HCT116 (cell line): ENCODE results near the gene SYNJ2. TPM values are rescaled to one million over a fixed set of nuclear protein-coding genes. Genes with fewer than 3 reads are reported as not detected.

Experiments
- ATAC-seq: fragments of 200-7000 bp; cut with Tn5 transposase; 2 replicates; pipeline ENCODE4 v1.9.1; 2020; ENCODE audit warnings: mild to moderate bottlenecking, moderate library complexity
- BruUV-seq: library from RNA; stranded (reverse); fragments of 400-500 nt; replicated peaks from 2 replicates; lab custom pipeline; 2021; lab: Mats Ljungman, UMichigan
- CTCF ChIA-PET: fragments of 300-600 bp; sonication (Branson Sonifier 250); formaldehyde crosslinking; loops from one replicate; lab custom pipeline; 2021; ENCODE audit warnings: antibody characterized with exemption; lab: Charles Lee
- POLR2A ChIA-PET: fragments of 300-600, 350-600 bp; sonication (Branson Sonifier 250); formaldehyde crosslinking; loops from one replicate; lab custom pipeline; 2021; ENCODE audit warnings: antibody characterized with exemption; lab: Charles Lee
- RAD21 ChIA-PET, 2 experiments: fragments of 300-600 bp; sonication (Branson Sonifier 250); formaldehyde crosslinking; loops; one replicate each; lab custom pipeline; 2023; ENCODE audit warnings: low total read pairs in 2 of 2; ENCODE audit not compliant: uncharacterized antibody in 2 of 2, unreplicated experiment in 2 of 2, low non-redundant PET in 1 of 2; lab: Charles Lee
- DNase-seq: peaks from one replicate; pipeline ENCODE4 v3.0.0-alpha.2; 2010; ENCODE audit warnings: low read depth, low spot score
- H2AFZ ChIP-seq: fragments of 200-600 bp; shearing (Covaris generic), sonication (generic); 2 replicates; pipeline ENCODE4 v1.6.1; 2017; ENCODE audit warnings: low read depth, mixed run types, mixed read lengths, antibody characterized with exemption, low read length; ENCODE audit not compliant: poor library complexity, severe bottlenecking
- H3K27ac ChIP-seq: 2 replicates; pipeline ENCODE4 v1.5.1; 2012; ENCODE audit warnings: low read depth, low read length
- H3K27me3 ChIP-seq: fragments of 200-600 bp; sonication (generic); 2 replicates; pipeline ENCODE4 v1.6.1; 2016; ENCODE audit warnings: mixed run types, low read length, mixed read lengths; ENCODE audit not compliant: insufficient read depth
- H3K36me3 ChIP-seq, 2 experiments: fragments of 200-500 bp in 1 of 2; fragments of 200-600 bp in 1 of 2; sonication (Bioruptor generic) in 1 of 2; sonication (generic) in 1 of 2; 2 replicates each; pipeline versions ENCODE4 v1.5.1 to v1.6.1; 2014 to 2016; ENCODE audit warnings: low read length in 2 of 2, inconsistent platforms in 1 of 2, mixed read lengths in 1 of 2, mixed run types in 1 of 2; ENCODE audit not compliant: insufficient read depth in 2 of 2, control insufficient read depth in 1 of 2
- H3K4me1 ChIP-seq, 2 experiments: fragments of 200-600 bp in 1 of 2; sonication (generic) in 1 of 2; 2 replicates each; pipeline versions ENCODE4 v1.5.1 to v1.6.1; 2012 to 2017; ENCODE audit warnings: low read length in 2 of 2, inconsistent platforms in 1 of 2, mild to moderate bottlenecking in 1 of 2, mixed read lengths in 1 of 2, mixed run types in 1 of 2, moderate library complexity in 1 of 2; ENCODE audit not compliant: insufficient read depth in 2 of 2, control insufficient read depth in 1 of 2
- H3K4me2 ChIP-seq: fragments of 200-600 bp; sonication (generic); 2 replicates; pipeline ENCODE4 v1.6.1; 2017; ENCODE audit warnings: mixed run types, low read length, mixed read lengths
- H3K4me3 ChIP-seq, 2 experiments: fragments of 200-600 bp in 1 of 2; sonication (generic) in 1 of 2; replicated peaks in 1 of 2; 2 replicates each; pipeline ENCODE4 v1.5.1; 2011 to 2016; ENCODE audit warnings: low read length in 2 of 2, control low read depth in 1 of 2, low read depth in 1 of 2, mild to moderate bottlenecking in 1 of 2, mixed read lengths in 1 of 2, mixed run types in 1 of 2
- H3K79me2 ChIP-seq: fragments of 200-600 bp; sonication (generic); 2 replicates; pipeline ENCODE4 v1.6.1; 2017; ENCODE audit warnings: mild to moderate bottlenecking, mixed run types, low read length, moderate library complexity, mixed read lengths; ENCODE audit not compliant: insufficient read depth
- H3K9ac ChIP-seq: fragments of 200-600 bp; sonication (generic); 2 replicates; pipeline ENCODE4 v1.6.1; 2016; ENCODE audit warnings: low read length, mixed read lengths
- H3K9me2 ChIP-seq: fragments of 200-600 bp; sonication (generic), shearing (Covaris generic); 2 replicates; pipeline ENCODE4 v1.6.1; 2017; ENCODE audit warnings: mixed run types, mild to moderate bottlenecking, moderate library complexity; ENCODE audit not compliant: insufficient read depth
- H3K9me3 ChIP-seq, 2 experiments: fragments of 200-500 bp in 1 of 2; fragments of 200-600 bp in 1 of 2; sonication (Bioruptor generic) in 1 of 2; sonication (generic) in 1 of 2; 2 replicates each; pipeline ENCODE4 v1.6.1; 2014 to 2017; ENCODE audit warnings: low read length in 2 of 2, mixed read lengths in 2 of 2, inconsistent platforms in 1 of 2, low read depth in 1 of 2, mild to moderate bottlenecking in 1 of 2, mixed run types in 1 of 2, moderate library complexity in 1 of 2; ENCODE audit not compliant: control insufficient read depth in 1 of 2, insufficient read depth in 1 of 2
- H4K20me1 ChIP-seq: fragments of 200-600 bp; sonication (generic), shearing (Covaris generic); 2 replicates; pipeline ENCODE4 v1.6.1; 2017; ENCODE audit warnings: mixed run types, mild to moderate bottlenecking, moderate library complexity; ENCODE audit not compliant: insufficient read depth
- EGR1 ChIP-seq: IDR thresholded peaks from 2 replicates; pipeline ENCODE4 v1.6.1; 2012; ENCODE audit warnings: low read depth
- ELF1 ChIP-seq: IDR thresholded peaks from 2 replicates; pipeline ENCODE4 v1.6.1; 2012; ENCODE audit warnings: low read depth, borderline replicate concordance
- FOSL1 ChIP-seq: IDR thresholded peaks from 2 replicates; pipeline ENCODE4 v1.6.1; 2012; ENCODE audit warnings: low read depth
- POLR2AphosphoS5 ChIP-seq: IDR thresholded peaks from 2 replicates; pipeline ENCODE4 v1.6.1; 2011; ENCODE audit warnings: mild to moderate bottlenecking, low read depth, low read length, moderate library complexity
- RAD21 ChIP-seq: IDR thresholded peaks from 2 replicates; pipeline ENCODE4 v1.6.1; 2012; ENCODE audit warnings: low read depth, mild to moderate bottlenecking
- SIN3A ChIP-seq: IDR thresholded peaks from 2 replicates; pipeline ENCODE4 v1.6.1; 2012; ENCODE audit warnings: low read depth
- SRF ChIP-seq: IDR thresholded peaks from 2 replicates; pipeline ENCODE4 v1.6.1; 2012; ENCODE audit warnings: low read depth
- TCF7L2 ChIP-seq: IDR thresholded peaks from 2 replicates; pipeline ENCODE4 v1.7.0; 2011; ENCODE audit warnings: borderline replicate concordance, inconsistent platforms; ENCODE audit not compliant: insufficient read depth, insufficient read length; ENCODE audit errors: extremely low read depth
- ZFX ChIP-seq: fragments of 450-650 bp; IDR thresholded peaks from 2 replicates; pipeline ENCODE4 v1.6.1; 2017
- ZNF274 ChIP-seq: fragments of 200-500 bp; sonication (Bioruptor generic); IDR thresholded peaks from 2 replicates; pipeline ENCODE4 v1.6.1; 2014; ENCODE audit warnings: mild to moderate bottlenecking, low read depth, low read length, inconsistent platforms
- intact Hi-C: fragments of 100-400 bp; cut with micrococcal nuclease; formaldehyde crosslinking; loops from 2 replicates; pipeline ENCODE4 v1.10.0; 2022
- total RNA-seq: library from RNA; stranded (reverse); gene quantifications from one replicate; pipeline ENCODE4 v1.2.1, GENCODE V29; 2021; ENCODE audit not compliant: unreplicated experiment
- TF ChIP-seq, protein P1 (sequence below): IDR thresholded peaks from 2 replicates; pipeline ENCODE4 v1.6.1; 2012

SYNJ2 gene
- total RNA-seq, 1 experiment from 2014 or later, result 23.9 TPM

DNA sequence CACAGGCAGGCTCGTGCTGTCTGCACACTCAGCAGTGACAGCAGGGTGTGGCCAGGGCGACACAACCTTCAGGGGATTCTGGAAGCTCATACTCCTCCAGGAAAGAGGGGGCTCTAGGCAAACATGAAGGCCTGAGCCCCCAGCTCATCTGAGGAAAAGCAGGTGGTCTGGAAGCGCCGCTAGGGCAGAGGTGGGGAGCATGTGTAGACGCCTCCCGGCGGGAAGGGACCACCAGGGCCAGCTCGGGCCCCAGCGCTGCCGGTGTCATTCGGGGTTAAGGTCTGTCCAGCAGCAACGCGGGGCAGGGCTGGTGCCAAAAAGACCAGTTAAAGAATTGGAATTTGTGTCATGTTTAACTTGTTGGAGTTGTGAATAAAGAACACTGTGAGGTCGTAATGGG is 39.3 kb upstream of the SYNJ2 start:
- Histone ChIP-seq H3K9ac (no peak overlapping the region), H3K9me3 (no peaks in the 10 kb centered on the region), H3K4me1 (no peaks in the 10 kb centered on the region), H3K4me3 (no peak overlapping the region), H3K79me2 (no peaks in the 10 kb centered on the region), H3K36me3 (peaks cover 17 to 19% of the 10 kb centered on the region in 2 experiments), H3K9me2 (no peaks in the 10 kb centered on the region), H2AFZ (no peak overlapping the region), H3K4me2 (no peak overlapping the region), H4K20me1 (no peaks in the 10 kb centered on the region), H3K27ac (no peak overlapping the region), H3K27me3 (no peaks in the 10 kb centered on the region)
- TF ChIP-seq ZNF274, result no peak
- TF ChIP-seq EGR1, result no peak
- no peak for TF ChIP-seq SIN3A
- no peak for TF ChIP-seq RAD21
- no peak for TF ChIP-seq SRF
- ChIA-PET POLR2A (no interaction called here), RAD21 (no interaction called here), CTCF (no interaction called here)
- DNase-seq, result no peak
- intact Hi-C loops, result loop anchor here (10.0 kb wide), 2 partner anchors 298 to 628 kb away; no protein-coding TSS in a partner anchor
- ATAC-seq, result no peak
- no TSS peak for BruUV-seq

DNA sequence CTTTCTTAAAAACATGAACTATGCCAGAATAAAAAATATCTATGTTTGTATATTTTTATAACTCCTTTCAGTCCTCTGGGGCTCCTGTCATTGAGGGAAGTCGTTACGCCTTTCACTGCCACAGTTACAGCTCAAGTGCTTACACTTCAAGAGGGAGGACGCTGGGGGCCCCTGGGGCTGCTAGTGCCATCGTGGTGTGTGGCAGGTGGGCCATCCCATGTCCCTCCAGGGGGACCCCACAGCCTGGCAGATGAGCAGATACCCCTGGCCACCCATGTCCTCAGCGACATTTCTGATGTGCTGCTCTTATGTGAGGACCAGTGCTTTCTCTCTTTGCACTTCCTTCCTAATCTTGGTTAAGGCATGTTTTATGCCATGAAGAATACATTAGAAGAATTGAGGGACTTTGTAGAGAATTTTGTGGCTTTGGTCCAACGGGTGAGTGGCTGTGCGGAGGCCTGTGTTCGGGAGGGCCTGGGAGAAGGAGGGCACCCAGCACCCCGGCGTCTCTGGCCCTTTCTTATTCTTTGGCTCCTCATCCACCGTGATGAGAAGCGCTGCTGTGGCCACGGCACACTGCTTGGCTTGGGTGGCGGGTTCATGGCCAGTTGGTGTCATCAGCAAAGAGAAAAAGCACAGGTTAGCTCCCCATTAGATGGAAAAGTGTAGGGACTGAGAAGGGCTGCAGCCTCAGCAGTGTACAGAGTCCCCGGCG is 38.3 kb upstream of the SYNJ2 start:
- H3K27ac ChIP-seq, result no peak overlapping the region
- H3K4me1 ChIP-seq, result no peaks in the 10 kb centered on the region
- ChIA-PET POLR2A (no interaction called here), CTCF (no interaction called here), RAD21 (no interaction called here)
- no peaks in the 10 kb centered on the region for H3K9me2 ChIP-seq
- BruUV-seq, result no TSS peak
- no peaks in the 10 kb centered on the region for H3K27me3 ChIP-seq
- peaks cover 17 to 22% of the 10 kb centered on the region in 2 experiments for H3K36me3 ChIP-seq
- H3K79me2 ChIP-seq, result no peaks in the 10 kb centered on the region
- H3K4me2 ChIP-seq, result no peak overlapping the region
- ATAC-seq (no peak), DNase-seq (no peak)
- H3K9ac ChIP-seq, result no peak overlapping the region
- H3K4me3 ChIP-seq, result no peak overlapping the region
- TF ChIP-seq, protein P1, sequence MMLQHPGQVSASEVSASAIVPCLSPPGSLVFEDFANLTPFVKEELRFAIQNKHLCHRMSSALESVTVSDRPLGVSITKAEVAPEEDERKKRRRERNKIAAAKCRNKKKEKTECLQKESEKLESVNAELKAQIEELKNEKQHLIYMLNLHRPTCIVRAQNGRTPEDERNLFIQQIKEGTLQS, result no peak
- TF ChIP-seq FOSL1 (no peak), POLR2AphosphoS5 (no peak), ELF1 (no peak), TCF7L2 (no peak), RAD21 (no peak), ZFX (no peak)
- intact Hi-C loops, result loop anchor here (10.0 kb wide), 2 partner anchors 299 to 629 kb away; no protein-coding TSS in a partner anchor
- H3K9me3 ChIP-seq, result no peaks in the 10 kb centered on the region
- H4K20me1 ChIP-seq, result no peaks in the 10 kb centered on the region
- no peak overlapping the region for H2AFZ ChIP-seq
